Measurements from ENCODE around the gene SNCAIP. TPM values are rescaled to one million over a fixed set of nuclear protein-coding genes. Genes with fewer than 3 reads are reported as not detected.

SNCAIP gene
- 3.6 TPM for polyA plus RNA-seq (2012; ENCODE audit: missing spikeins)

- FAIRE-seq (peak; percentile 27), DNase-seq (ENCODE audit: insufficient read length) (peak; percentile 15)
- TF ChIP-seq POLR2AphosphoS5 (IDR thresholded peaks at IDR 0.05; ENCODE audit: low read depth, low read length) (no peak), POLR2A (IDR thresholded peaks at IDR 0.05; ENCODE audit: low read depth, low read length) (no peak; the same call in 1 of the 2 replicates), TAF1 (IDR thresholded peaks at IDR 0.05; ENCODE audit: borderline replicate concordance, low read depth, low read length) (no peak)
Measured at GRCh38 chr5:122311961-122312590, at the start of gene SNCAIP. Gene SNCAIP (plus strand): TSS chr5:122312237. CDS start chr5:122391135, 78,898 bp downstream.

DNA sequence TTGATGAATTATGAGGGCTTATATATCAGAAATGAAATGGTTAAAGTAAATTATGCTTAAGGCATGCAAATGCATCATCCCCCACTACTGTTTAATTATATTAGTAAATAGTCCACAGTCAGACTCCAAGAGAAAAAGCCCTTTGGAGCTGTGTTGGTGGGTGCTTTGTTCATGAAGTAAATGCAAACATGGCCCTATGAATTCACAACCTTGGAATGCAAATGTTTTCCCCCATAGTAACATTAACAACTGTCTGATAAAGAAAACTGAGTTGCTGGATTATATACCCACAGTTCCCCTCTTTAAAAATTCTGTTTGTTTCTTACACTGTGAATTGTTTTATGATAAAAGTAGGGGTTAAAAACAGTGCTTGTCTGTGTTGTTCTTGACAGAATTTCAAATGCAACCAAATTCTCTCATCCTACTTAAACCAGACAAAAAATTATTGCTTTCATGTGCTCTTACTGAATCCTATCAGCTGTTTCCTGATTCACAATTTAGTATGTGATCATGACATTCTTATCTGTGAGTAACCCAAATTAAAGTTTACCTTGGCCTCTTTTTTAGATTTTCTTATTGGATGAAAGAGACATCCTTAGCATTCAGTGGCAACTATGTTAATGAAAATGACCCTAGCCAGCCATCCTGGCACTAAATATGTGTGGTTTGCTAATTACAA is 48.5 kb upstream of the SNCAIP start:
- TF ChIP-seq TAF1 (IDR thresholded peaks at IDR 0.05; ENCODE audit: borderline replicate concordance, low read depth, low read length): no peak
- TF ChIP-seq POLR2A (IDR thresholded peaks at IDR 0.05; ENCODE audit: low read depth, low read length): no peak
- TF ChIP-seq POLR2AphosphoS5 (IDR thresholded peaks at IDR 0.05; ENCODE audit: low read depth, low read length): no peak
- DNase-seq (ENCODE audit: insufficient read length) (no peak), FAIRE-seq (peak; percentile 36)

GRCh38 chr5:122264610-122265009 is 47.4 kb upstream of the SNCAIP start:
- DNase-seq (ENCODE audit: insufficient read length): no peak
- TF ChIP-seq POLR2A (IDR thresholded peaks at IDR 0.05; ENCODE audit: low read depth, low read length) (no peak), TAF1 (IDR thresholded peaks at IDR 0.05; ENCODE audit: borderline replicate concordance, low read depth, low read length) (no peak), POLR2AphosphoS5 (IDR thresholded peaks at IDR 0.05; ENCODE audit: low read depth, low read length) (no peak)
- FAIRE-seq: no peak

DNA sequence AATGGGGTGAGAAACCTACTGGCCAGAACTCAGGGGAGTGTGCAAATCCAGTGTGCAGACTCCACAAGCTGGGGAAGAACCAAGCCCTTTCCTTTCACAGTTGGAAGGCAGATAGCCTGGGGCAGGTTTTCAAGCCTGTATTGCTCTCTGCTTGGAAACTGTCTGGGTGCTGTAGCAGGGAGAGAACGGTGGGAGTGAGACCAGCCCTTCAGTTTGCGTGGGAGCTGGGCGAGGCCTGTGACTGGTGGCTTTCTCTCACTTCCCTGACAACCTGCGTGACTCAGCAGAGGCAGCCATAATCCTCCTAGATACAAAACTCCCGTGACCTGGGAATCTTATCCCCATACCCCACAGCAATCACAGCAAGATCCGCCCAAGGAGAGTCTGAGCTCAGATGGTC is 44.9 kb upstream of the SNCAIP start:
- DNase-seq (ENCODE audit: insufficient read length) (no peak), FAIRE-seq (no peak)
- TF ChIP-seq POLR2AphosphoS5 (IDR thresholded peaks at IDR 0.05; ENCODE audit: low read depth, low read length) (no peak), POLR2A (IDR thresholded peaks at IDR 0.05; ENCODE audit: low read depth, low read length) (no peak), TAF1 (IDR thresholded peaks at IDR 0.05; ENCODE audit: borderline replicate concordance, low read depth, low read length) (no peak)

DNA sequence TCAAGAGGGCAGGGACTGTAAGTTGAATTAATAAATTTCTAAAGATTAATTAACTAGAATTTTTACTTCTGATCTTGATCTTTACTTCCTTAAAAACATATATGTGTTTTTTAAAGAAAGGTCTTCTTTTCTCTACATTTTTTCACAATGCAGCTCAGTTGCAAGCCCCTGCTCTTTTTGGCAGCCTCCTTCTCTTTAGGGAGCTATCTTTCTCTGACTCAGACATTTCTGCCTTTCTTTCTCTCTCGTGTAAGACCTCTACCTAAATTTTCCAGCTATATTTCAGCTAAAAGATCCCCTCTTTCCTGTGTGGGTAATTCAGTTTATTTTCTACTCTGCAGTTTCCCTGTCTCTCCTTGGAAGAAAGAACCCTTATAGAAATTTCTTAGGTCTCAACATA is 38.3 kb upstream of the SNCAIP start:
- TF ChIP-seq POLR2AphosphoS5 (IDR thresholded peaks at IDR 0.05; ENCODE audit: low read depth, low read length) (no peak), TAF1 (IDR thresholded peaks at IDR 0.05; ENCODE audit: borderline replicate concordance, low read depth, low read length) (no peak), POLR2A (IDR thresholded peaks at IDR 0.05; ENCODE audit: low read depth, low read length) (no peak)
- DNase-seq (ENCODE audit: insufficient read length) (no peak), FAIRE-seq (no peak)

DNA sequence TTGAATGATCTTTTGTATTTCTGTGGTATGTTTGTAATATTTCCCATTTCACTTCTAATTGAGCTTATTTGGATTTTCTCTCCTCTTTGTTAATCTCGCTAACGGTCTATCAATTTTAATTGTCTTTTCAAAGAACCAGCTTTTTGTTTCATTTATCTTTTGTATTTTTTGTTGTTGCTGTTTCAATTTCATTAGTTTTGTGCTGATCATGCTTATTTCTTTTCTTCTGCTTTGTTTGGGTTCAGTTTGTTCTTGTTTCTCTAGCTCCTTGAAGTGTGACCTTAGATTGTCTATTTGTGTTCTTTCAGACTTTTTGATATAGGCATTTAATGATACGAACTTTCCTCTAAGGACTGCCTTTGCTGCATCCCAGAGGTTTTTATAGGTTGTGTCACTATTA is 28.4 kb upstream of the SNCAIP start:
- no peak for TF ChIP-seq TAF1 (IDR thresholded peaks at IDR 0.05; ENCODE audit: borderline replicate concordance, low read depth, low read length)
- TF ChIP-seq POLR2A (IDR thresholded peaks at IDR 0.05; ENCODE audit: low read depth, low read length): no peak
- TF ChIP-seq POLR2AphosphoS5 (IDR thresholded peaks at IDR 0.05; ENCODE audit: low read depth, low read length): no peak
- DNase-seq (ENCODE audit: insufficient read length) (no peak), FAIRE-seq (no peak)

DNA sequence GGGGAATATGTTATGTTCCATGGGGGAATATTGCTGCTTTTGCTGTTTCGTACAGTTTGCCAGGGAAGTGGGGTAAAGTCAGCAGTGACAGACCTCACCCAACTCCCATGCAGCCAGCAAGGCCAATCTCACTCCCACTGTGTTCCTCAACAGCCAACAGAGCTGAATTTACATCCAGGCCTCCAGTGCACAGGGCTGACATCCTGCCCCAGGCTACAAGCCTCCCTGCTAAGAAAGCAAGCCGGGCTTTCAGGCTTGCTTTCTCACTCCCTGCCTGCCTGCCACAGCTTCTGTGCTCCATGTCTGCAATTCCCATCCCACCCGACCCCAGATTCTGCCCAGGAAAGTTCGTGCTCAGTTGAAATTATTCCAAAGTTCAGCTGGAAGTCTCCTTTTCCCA is 25.5 kb upstream of the SNCAIP start:
- no peak for DNase-seq (ENCODE audit: insufficient read length)

DNA sequence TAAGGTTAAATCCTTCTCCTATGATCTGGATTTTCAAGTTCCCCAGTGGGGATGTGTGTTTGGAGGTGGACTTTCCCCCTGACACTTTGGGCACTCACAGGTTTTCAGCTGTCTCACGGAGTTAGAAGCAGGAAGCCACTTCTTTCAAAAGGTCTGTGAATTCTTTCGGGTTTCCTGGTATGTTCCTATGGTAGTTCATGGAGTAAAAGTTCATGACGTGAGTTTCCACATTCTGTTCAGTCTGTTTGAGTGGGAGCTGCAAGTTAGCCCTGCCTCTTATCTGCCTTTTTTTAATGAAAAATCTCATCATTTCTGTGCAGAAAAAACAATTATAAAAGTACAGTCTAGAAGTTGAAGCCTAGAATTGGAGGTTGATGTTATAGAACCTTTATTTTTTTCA is 24.9 kb upstream of the SNCAIP start:
- no peak for TF ChIP-seq POLR2A (IDR thresholded peaks at IDR 0.05; ENCODE audit: low read depth, low read length)
- no peak for TF ChIP-seq TAF1 (IDR thresholded peaks at IDR 0.05; ENCODE audit: borderline replicate concordance, low read depth, low read length)
- no peak for TF ChIP-seq POLR2AphosphoS5 (IDR thresholded peaks at IDR 0.05; ENCODE audit: low read depth, low read length)
- DNase-seq (ENCODE audit: insufficient read length): no peak
- no peak for FAIRE-seq

More for the DNA sequence above, 25.5 kb upstream of the SNCAIP start:
- FAIRE-seq: no peak
- no peak for TF ChIP-seq TAF1 (IDR thresholded peaks at IDR 0.05; ENCODE audit: borderline replicate concordance, low read depth, low read length)
- TF ChIP-seq POLR2AphosphoS5 (IDR thresholded peaks at IDR 0.05; ENCODE audit: low read depth, low read length): no peak
- TF ChIP-seq POLR2A (IDR thresholded peaks at IDR 0.05; ENCODE audit: low read depth, low read length): no peak

- FAIRE-seq: no peak
- no peak for TF ChIP-seq POLR2A (IDR thresholded peaks at IDR 0.05; ENCODE audit: low read depth, low read length)
- no peak for TF ChIP-seq TAF1 (IDR thresholded peaks at IDR 0.05; ENCODE audit: borderline replicate concordance, low read depth, low read length)
- no peak for TF ChIP-seq POLR2AphosphoS5 (IDR thresholded peaks at IDR 0.05; ENCODE audit: low read depth, low read length)
- no peak for DNase-seq (ENCODE audit: insufficient read length)
Measured at GRCh38 chr5:122291000-122291901, 20.8 kb upstream of the SNCAIP start.

GRCh38 chr5:122292332-122292731 is 19.7 kb upstream of the SNCAIP start:
- no peak for FAIRE-seq

GRCh38 chr5:122295138-122295537 is 16.9 kb upstream of the SNCAIP start:
- peak; percentile 40 for FAIRE-seq
- no peak for TF ChIP-seq POLR2A (IDR thresholded peaks at IDR 0.05; ENCODE audit: low read depth, low read length)
- no peak for TF ChIP-seq TAF1 (IDR thresholded peaks at IDR 0.05; ENCODE audit: borderline replicate concordance, low read depth, low read length)
- TF ChIP-seq POLR2AphosphoS5 (IDR thresholded peaks at IDR 0.05; ENCODE audit: low read depth, low read length): no peak
- DNase-seq (ENCODE audit: insufficient read length): no peak

More at GRCh38 chr5:122292332-122292731, 19.7 kb upstream of the SNCAIP start:
- TF ChIP-seq TAF1 (IDR thresholded peaks at IDR 0.05; ENCODE audit: borderline replicate concordance, low read depth, low read length) (no peak), POLR2AphosphoS5 (IDR thresholded peaks at IDR 0.05; ENCODE audit: low read depth, low read length) (no peak), POLR2A (IDR thresholded peaks at IDR 0.05; ENCODE audit: low read depth, low read length) (no peak)
- DNase-seq (ENCODE audit: insufficient read length): no peak

Measured in GM12892 (cell line).